Astrocyte (in vitro differentiated cells and primary cell): ENCODE data around the gene FLG2. TPM values are rescaled to one million over a fixed set of nuclear protein-coding genes. Genes with fewer than 3 reads are reported as not detected.

Experiments used
- DNase-seq: peaks from one replicate; pipeline ENCODE4 v3.0.0-alpha.2; 2010; ENCODE audit warnings: low read depth
- FAIRE-seq: peaks from 2 replicates; lab custom pipeline; 2011; peaks lifted over from hg19 to GRCh38; lab: Jason Lieb, UNC
- H2AFZ ChIP-seq: 2 replicates; pipeline ENCODE4 v1.6.0; 2012; ENCODE audit warnings: low read depth, low read length, inconsistent platforms
- H3K27ac ChIP-seq: 2 replicates; pipeline ENCODE4 v1.5.1; 2011; ENCODE audit warnings: low read depth, low read length, inconsistent platforms
- H3K27me3 ChIP-seq: 2 replicates; pipeline ENCODE4 v1.6.0; 2011; ENCODE audit warnings: low read length, inconsistent platforms; ENCODE audit not compliant: insufficient read depth
- H3K36me3 ChIP-seq: 2 replicates; pipeline ENCODE4 v1.5.1; 2011; ENCODE audit warnings: low read length, inconsistent platforms; ENCODE audit not compliant: insufficient read depth
- H3K4me1 ChIP-seq: 2 replicates; pipeline ENCODE4 v1.5.1; 2011; ENCODE audit warnings: low read length, inconsistent platforms; ENCODE audit not compliant: insufficient read depth
- H3K4me2 ChIP-seq: 2 replicates; pipeline ENCODE4 v1.6.0; 2012; ENCODE audit warnings: low read length, inconsistent platforms
- H3K4me3 ChIP-seq: 2 replicates; pipeline ENCODE4 v1.5.1; 2011; ENCODE audit warnings: low read depth, mild to moderate bottlenecking, low read length, inconsistent platforms; ENCODE audit not compliant: insufficient read depth
- H3K79me2 ChIP-seq: 2 replicates; pipeline ENCODE4 v1.6.0; 2012; ENCODE audit warnings: mild to moderate bottlenecking, low read length, inconsistent platforms; ENCODE audit not compliant: insufficient read depth
- H3K9ac ChIP-seq: 2 replicates; pipeline ENCODE4 v1.6.0; 2012; ENCODE audit warnings: mild to moderate bottlenecking, low read length, inconsistent platforms
- H3K9me3 ChIP-seq: 2 replicates; pipeline ENCODE4 v1.5.1; 2012; ENCODE audit warnings: low read depth, mild to moderate bottlenecking, low read length, inconsistent platforms; ENCODE audit not compliant: insufficient read depth
- H4K20me1 ChIP-seq: 2 replicates; pipeline ENCODE4 v1.6.0; 2012; ENCODE audit warnings: low read length, inconsistent platforms; ENCODE audit not compliant: insufficient read depth
- H3K27ac Mint-ChIP-seq: one replicate; pipeline ENCODE4 v1.8.0; 2021; ENCODE audit warnings: mild to moderate bottlenecking, mixed read lengths; ENCODE audit not compliant: unreplicated experiment
- H3K27me3 Mint-ChIP-seq: one replicate; pipeline ENCODE4 v1.8.0; 2021; ENCODE audit warnings: low read depth, mixed read lengths; ENCODE audit not compliant: unreplicated experiment
- H3K36me3 Mint-ChIP-seq: one replicate; pipeline ENCODE4 v1.8.0; 2021; ENCODE audit warnings: low read depth, mixed read lengths; ENCODE audit not compliant: unreplicated experiment
- H3K4me1 Mint-ChIP-seq: one replicate; pipeline ENCODE4 v1.8.0; 2021; ENCODE audit warnings: low read depth, mixed read lengths; ENCODE audit not compliant: unreplicated experiment
- H3K4me3 Mint-ChIP-seq: one replicate; pipeline ENCODE4 v1.8.0; 2021; ENCODE audit warnings: mild to moderate bottlenecking, moderate library complexity, mixed read lengths; ENCODE audit not compliant: unreplicated experiment
- H3K9me3 Mint-ChIP-seq: one replicate; pipeline ENCODE4 v1.8.0; 2021; ENCODE audit warnings: mild to moderate bottlenecking, mixed read lengths; ENCODE audit not compliant: unreplicated experiment
- EZH2 ChIP-seq: IDR thresholded peaks from 2 replicates; pipeline ENCODE4 v1.6.1; 2012; ENCODE audit warnings: mild to moderate bottlenecking, low read length, inconsistent platforms; ENCODE audit not compliant: insufficient read depth
- total RNA-seq: library from RNA; stranded (reverse); gene quantifications from 2 replicates; pipeline ENCODE4 v1.2.1, GENCODE V29; 2021
- TF ChIP-seq, protein P1 (sequence below): IDR thresholded peaks from 2 replicates; pipeline ENCODE4 v1.5.1; 2011; ENCODE audit warnings: low read depth, mild to moderate bottlenecking, inconsistent platforms, low read length, moderate library complexity; ENCODE audit not compliant: insufficient read depth

Gene FLG2
- total RNA-seq, 1 donor from 2014 or later, result not detected

DNA sequence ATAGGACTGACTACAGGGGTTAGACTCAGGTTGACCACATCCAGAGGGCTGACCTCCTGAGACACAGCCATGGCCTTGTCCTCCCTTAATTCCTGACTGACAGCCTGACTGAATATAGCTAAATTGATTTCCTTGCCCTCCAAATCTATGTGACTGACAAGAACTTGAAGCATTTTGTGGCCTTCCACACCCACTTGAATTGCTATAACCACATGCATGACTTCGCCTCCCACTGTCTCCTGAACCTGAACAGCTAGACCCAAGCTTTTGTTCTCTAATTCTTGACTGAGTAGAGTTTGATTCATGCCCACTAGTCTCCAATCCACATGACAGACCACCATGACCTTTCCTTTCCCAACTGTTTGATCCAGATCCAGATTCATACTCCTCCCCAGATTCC is 3.1 kb downstream of the FLG2 start:
- H3K79me2 ChIP-seq, result no peaks in the 10 kb centered on the region
- no peak for FAIRE-seq
- H2AFZ ChIP-seq, result no peak overlapping the region
- H3K4me2 ChIP-seq, result no peak overlapping the region
- H3K9me3 ChIP-seq, result peaks cover 16% of the 10 kb centered on the region
- no peak for DNase-seq
- H3K27me3 Mint-ChIP-seq, result peaks cover 2% of the 10 kb centered on the region
- H4K20me1 ChIP-seq, result no peaks in the 10 kb centered on the region
- no peak overlapping the region for H3K27ac ChIP-seq
- no peak overlapping the region for H3K27ac Mint-ChIP-seq
- no peak overlapping the region for H3K4me3 Mint-ChIP-seq
- TF ChIP-seq EZH2, result no peak
- TF ChIP-seq, protein P1, sequence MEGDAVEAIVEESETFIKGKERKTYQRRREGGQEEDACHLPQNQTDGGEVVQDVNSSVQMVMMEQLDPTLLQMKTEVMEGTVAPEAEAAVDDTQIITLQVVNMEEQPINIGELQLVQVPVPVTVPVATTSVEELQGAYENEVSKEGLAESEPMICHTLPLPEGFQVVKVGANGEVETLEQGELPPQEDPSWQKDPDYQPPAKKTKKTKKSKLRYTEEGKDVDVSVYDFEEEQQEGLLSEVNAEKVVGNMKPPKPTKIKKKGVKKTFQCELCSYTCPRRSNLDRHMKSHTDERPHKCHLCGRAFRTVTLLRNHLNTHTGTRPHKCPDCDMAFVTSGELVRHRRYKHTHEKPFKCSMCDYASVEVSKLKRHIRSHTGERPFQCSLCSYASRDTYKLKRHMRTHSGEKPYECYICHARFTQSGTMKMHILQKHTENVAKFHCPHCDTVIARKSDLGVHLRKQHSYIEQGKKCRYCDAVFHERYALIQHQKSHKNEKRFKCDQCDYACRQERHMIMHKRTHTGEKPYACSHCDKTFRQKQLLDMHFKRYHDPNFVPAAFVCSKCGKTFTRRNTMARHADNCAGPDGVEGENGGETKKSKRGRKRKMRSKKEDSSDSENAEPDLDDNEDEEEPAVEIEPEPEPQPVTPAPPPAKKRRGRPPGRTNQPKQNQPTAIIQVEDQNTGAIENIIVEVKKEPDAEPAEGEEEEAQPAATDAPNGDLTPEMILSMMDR, result no peak
- H3K27me3 ChIP-seq, result no peaks in the 10 kb centered on the region
- no peaks in the 10 kb centered on the region for H3K4me1 Mint-ChIP-seq
- peaks cover 16% of the 10 kb centered on the region for H3K36me3 Mint-ChIP-seq
- peaks cover 23% of the 10 kb centered on the region for H3K9me3 Mint-ChIP-seq
- H3K4me1 ChIP-seq, result no peaks in the 10 kb centered on the region
- no peak overlapping the region for H3K9ac ChIP-seq
- H3K36me3 ChIP-seq, result no peaks in the 10 kb centered on the region
- no peak overlapping the region for H3K4me3 ChIP-seq

DNA sequence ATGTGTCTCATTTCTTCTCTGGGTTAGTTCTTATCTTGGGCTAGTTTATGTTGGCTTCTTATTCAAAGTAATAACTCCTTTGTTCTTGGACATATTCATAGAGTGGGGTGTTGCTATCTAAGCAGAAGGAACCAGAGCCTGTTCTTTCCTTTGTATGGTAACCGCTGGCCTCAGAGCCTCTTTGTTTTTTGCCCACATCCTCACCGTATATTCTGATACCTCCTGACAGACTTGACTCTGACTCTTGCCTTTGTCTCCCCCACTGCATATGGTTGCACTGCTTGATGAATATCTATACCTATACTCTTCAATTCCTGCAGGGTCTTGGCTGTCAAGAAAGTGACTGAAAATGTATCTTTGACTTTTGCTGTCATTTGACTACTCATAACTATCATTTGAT is 10.2 kb downstream of the FLG2 start:
- no peak for FAIRE-seq
- Histone ChIP-seq H4K20me1 (no peaks in the 10 kb centered on the region), H3K9me3 (peaks cover 4% of the 10 kb centered on the region), H3K27ac (no peak overlapping the region), H3K9ac (no peak overlapping the region), H2AFZ (no peak overlapping the region), H3K4me2 (no peak overlapping the region), H3K4me3 (no peak overlapping the region), H3K27me3 (no peaks in the 10 kb centered on the region), H3K36me3 (no peaks in the 10 kb centered on the region), H3K79me2 (no peaks in the 10 kb centered on the region), H3K4me1 (no peaks in the 10 kb centered on the region)
- no peak for DNase-seq
- peaks cover 16% of the 10 kb centered on the region for H3K9me3 Mint-ChIP-seq
- H3K27ac Mint-ChIP-seq, result no peak overlapping the region
- no peak for TF ChIP-seq EZH2
- TF ChIP-seq, protein P1, result no peak
- H3K36me3 Mint-ChIP-seq, result peaks cover 6% of the 10 kb centered on the region
- peaks cover 4% of the 10 kb centered on the region for H3K27me3 Mint-ChIP-seq
- H3K4me1 Mint-ChIP-seq, result no peaks in the 10 kb centered on the region
- H3K4me3 Mint-ChIP-seq, result no peak overlapping the region

DNA sequence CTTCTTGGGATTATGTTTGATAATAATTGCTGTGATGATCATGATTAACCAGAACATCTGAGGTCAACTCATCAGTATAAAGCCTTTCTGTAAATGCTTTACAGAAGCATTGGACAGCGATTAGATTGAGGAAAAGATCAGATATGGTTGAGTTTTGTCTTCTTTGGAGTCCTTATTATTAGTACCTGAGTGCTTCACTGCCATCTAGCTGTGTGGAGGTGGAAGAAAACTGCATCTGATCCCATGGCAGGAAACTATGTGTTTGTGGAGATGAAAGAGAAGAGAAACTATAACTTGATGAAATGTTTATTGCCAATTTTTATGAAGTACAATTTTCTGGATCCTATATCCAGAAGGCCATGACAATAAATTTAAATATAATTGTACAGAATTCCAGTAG is 11.4 kb downstream of the FLG2 start:
- TF ChIP-seq, protein P1, result no peak
- TF ChIP-seq EZH2, result no peak

More for the DNA sequence above, 11.4 kb downstream of the FLG2 start:
- Histone ChIP-seq H3K27ac (no peak overlapping the region), H4K20me1 (no peaks in the 10 kb centered on the region), H3K4me2 (no peak overlapping the region), H3K36me3 (no peaks in the 10 kb centered on the region), H3K9me3 (no peaks in the 10 kb centered on the region), H3K79me2 (no peaks in the 10 kb centered on the region), H3K4me3 (no peak overlapping the region), H3K4me1 (no peaks in the 10 kb centered on the region), H3K27me3 (no peaks in the 10 kb centered on the region), H3K9ac (no peak overlapping the region), H2AFZ (no peak overlapping the region)
- peaks cover 10% of the 10 kb centered on the region for H3K9me3 Mint-ChIP-seq
- no peak overlapping the region for H3K4me3 Mint-ChIP-seq
- no peaks in the 10 kb centered on the region for H3K4me1 Mint-ChIP-seq
- H3K27ac Mint-ChIP-seq, result no peak overlapping the region
- DNase-seq, result no peak
- peaks cover 4% of the 10 kb centered on the region for H3K27me3 Mint-ChIP-seq
- H3K36me3 Mint-ChIP-seq, result peaks cover 6% of the 10 kb centered on the region
- FAIRE-seq, result no peak
